Measurements from ENCODE around the gene SLF1. TPM values are rescaled to one million over a fixed set of nuclear protein-coding genes. Genes with fewer than 3 reads are reported as not detected.

The SLF1 gene
- total RNA-seq, 4 donors from 2014 or later, result 3.2 to 13.5 (median 10.9) TPM

DNA sequence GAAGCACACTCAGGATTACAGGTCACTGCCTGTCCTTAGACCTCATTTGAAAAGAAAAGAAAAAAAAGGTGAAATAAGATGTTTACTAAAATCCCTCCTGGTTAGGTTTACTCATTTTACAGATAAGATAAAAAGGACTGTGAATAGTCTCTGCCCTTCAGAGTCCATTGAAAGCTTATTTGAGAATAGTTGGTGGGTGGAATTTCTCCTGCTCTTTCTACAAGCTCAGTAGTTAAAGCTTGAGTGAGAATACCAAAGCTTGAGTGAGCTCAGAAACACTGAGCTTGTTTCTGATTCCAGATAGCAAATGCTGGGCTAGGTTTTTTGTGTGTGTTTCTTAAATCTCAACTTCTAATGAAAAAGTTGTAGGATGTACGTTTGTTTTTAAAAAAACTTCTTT lies 106.7 kb downstream of the SLF1 start:
- TF ChIP-seq EP300 (IDR thresholded peaks at IDR 0.05; ENCODE audit: low read depth) (no peak), POLR2AphosphoS5 (IDR thresholded peaks at IDR 0.05) (no peak)
- H3K27ac ChIP-seq, result no peak overlapping the region
- no peaks in the 10 kb centered on the region for H3K36me3 ChIP-seq
- no peak overlapping the region for H3K4me3 ChIP-seq
- H3K27me3 ChIP-seq, result no peaks in the 10 kb centered on the region
- no peaks in the 10 kb centered on the region for H3K9me3 ChIP-seq
- no peaks in the 10 kb centered on the region for H3K4me1 ChIP-seq
- 57 to 70% methylated on average over 1 of the region's 1 CpG for WGBS, 2 donors (ENCODE audit: low coverage in 1 of 2)
- in situ Hi-C loops (cut with MboI; ENCODE audit: low pct_ligation_motif_present in 1 of 4, low pct_unique_long_range_greater_than_20kb in 1 of 4, low sequenced_read_pairs in 3 of 4), result no loop called here
- DNase-seq, result no peak
- intact Hi-C loops (cut with DNase I; ENCODE audit: low total_unique reads), result no loop called here

DNA sequence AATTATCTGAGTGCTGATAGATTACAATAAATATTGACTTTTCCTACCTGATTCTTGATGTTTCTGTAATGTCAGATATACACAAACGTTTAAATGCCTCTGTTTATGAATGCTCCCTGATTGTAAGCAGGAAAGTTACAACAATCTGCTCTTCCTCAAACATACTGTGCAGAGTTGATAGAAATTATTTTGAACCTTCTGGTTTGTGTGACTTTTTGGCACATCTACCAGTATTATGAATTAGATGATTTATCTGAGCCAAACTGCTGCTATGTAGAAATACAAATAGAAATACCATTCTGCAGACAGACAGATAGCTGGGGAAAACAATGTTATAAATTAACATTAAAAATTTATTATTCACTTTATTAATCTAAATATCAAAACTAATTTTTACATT lies 113.0 kb downstream of the SLF1 start:
- in situ Hi-C loops (cut with MboI; ENCODE audit: low pct_ligation_motif_present in 1 of 4, low pct_unique_long_range_greater_than_20kb in 1 of 4, low sequenced_read_pairs in 3 of 4) (no loop called here), intact Hi-C loops (cut with DNase I; ENCODE audit: low total_unique reads) (no loop called here)
- WGBS, 2 donors (ENCODE audit: low coverage in 1 of 2), result 23 to 27% methylated on average over 1 of the region's 1 CpG
- no peaks in the 10 kb centered on the region for H3K27me3 ChIP-seq
- H3K4me3 ChIP-seq, result no peak overlapping the region
- TF ChIP-seq EP300 (IDR thresholded peaks at IDR 0.05; ENCODE audit: low read depth) (no peak), POLR2AphosphoS5 (IDR thresholded peaks at IDR 0.05) (no peak), POLR2A (IDR thresholded peaks at IDR 0.05) (no peak)
- TF ChIP-seq, protein P1, sequence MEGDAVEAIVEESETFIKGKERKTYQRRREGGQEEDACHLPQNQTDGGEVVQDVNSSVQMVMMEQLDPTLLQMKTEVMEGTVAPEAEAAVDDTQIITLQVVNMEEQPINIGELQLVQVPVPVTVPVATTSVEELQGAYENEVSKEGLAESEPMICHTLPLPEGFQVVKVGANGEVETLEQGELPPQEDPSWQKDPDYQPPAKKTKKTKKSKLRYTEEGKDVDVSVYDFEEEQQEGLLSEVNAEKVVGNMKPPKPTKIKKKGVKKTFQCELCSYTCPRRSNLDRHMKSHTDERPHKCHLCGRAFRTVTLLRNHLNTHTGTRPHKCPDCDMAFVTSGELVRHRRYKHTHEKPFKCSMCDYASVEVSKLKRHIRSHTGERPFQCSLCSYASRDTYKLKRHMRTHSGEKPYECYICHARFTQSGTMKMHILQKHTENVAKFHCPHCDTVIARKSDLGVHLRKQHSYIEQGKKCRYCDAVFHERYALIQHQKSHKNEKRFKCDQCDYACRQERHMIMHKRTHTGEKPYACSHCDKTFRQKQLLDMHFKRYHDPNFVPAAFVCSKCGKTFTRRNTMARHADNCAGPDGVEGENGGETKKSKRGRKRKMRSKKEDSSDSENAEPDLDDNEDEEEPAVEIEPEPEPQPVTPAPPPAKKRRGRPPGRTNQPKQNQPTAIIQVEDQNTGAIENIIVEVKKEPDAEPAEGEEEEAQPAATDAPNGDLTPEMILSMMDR (IDR thresholded peaks at IDR 0.05), result no peak
- H3K9me3 ChIP-seq, result no peaks in the 10 kb centered on the region
- H3K27ac ChIP-seq, result no peak overlapping the region
- no peak for DNase-seq
- H3K36me3 ChIP-seq, result no peaks in the 10 kb centered on the region
- no peaks in the 10 kb centered on the region for H3K4me1 ChIP-seq

DNA sequence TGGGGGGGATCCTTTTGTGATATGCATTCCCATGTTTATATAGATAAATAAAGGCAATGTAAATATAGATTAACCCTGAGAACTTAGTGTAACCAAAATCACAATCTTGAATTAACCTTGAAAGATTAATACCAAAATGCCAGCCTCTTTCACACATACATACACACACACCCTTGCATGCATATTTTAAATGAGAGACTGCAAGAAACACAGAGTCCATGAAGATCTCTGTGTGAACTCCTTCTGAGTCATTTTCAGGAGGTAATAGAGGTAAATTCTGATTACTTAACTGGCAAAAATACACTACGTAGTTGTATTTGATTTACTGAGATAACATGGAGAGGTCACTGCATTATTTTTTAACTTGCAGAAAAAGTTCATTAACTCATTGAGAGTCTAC lies 118.0 kb downstream of the SLF1 start:
- DNase-seq, result no peak
- Histone ChIP-seq H3K4me1 (no peaks in the 10 kb centered on the region), H3K27ac (no peak overlapping the region), H3K36me3 (no peaks in the 10 kb centered on the region), H3K4me3 (no peak overlapping the region), H3K9me3 (no peaks in the 10 kb centered on the region), H3K27me3 (no peaks in the 10 kb centered on the region)
- in situ Hi-C loops (cut with MboI; ENCODE audit: low pct_ligation_motif_present in 1 of 4, low pct_unique_long_range_greater_than_20kb in 1 of 4, low sequenced_read_pairs in 3 of 4), result no loop called here
- 82 to 86% methylated on average over 1 of the region's 1 CpG for WGBS, 2 donors (ENCODE audit: low coverage in 1 of 2)
- intact Hi-C loops (cut with DNase I; ENCODE audit: low total_unique reads), result no loop called here
- TF ChIP-seq POLR2A (IDR thresholded peaks at IDR 0.05) (no peak), POLR2AphosphoS5 (IDR thresholded peaks at IDR 0.05) (no peak), EP300 (IDR thresholded peaks at IDR 0.05; ENCODE audit: low read depth) (no peak)
- TF ChIP-seq, protein P1 (IDR thresholded peaks at IDR 0.05), result no peak

DNA sequence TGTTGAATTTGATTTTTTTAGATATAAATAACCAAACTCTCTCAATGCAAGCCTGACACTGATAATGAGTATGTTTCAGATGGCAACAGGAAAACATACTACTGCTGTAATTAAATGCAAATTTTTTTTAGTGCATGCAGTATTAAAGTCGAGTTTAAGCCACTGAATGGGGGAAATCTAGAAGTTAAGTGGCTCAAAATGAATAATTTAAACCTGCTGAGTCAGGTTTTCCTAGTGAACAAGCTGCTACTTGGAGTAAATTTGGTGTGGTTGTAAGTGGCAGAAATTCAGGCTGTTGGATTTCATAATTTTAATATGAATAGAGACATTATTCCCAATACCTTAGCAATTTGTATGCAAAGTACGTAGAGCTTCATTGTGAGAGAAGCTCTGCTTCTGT lies 121.8 kb downstream of the SLF1 start:
- 64 to 71% methylated on average over 2 of the region's 2 CpGs for WGBS, 2 donors (ENCODE audit: low coverage in 1 of 2)
- no peaks in the 10 kb centered on the region for H3K27me3 ChIP-seq
- no peaks in the 10 kb centered on the region for H3K4me1 ChIP-seq
- intact Hi-C loops (cut with DNase I; ENCODE audit: low total_unique reads) (no loop called here), in situ Hi-C loops (cut with MboI; ENCODE audit: low pct_ligation_motif_present in 1 of 4, low pct_unique_long_range_greater_than_20kb in 1 of 4, low sequenced_read_pairs in 3 of 4) (no loop called here)
- H3K27ac ChIP-seq, result no peak overlapping the region
- H3K36me3 ChIP-seq, result no peaks in the 10 kb centered on the region
- no peak for DNase-seq
- no peaks in the 10 kb centered on the region for H3K9me3 ChIP-seq
- no peak overlapping the region for H3K4me3 ChIP-seq
- TF ChIP-seq POLR2A (IDR thresholded peaks at IDR 0.05) (no peak), POLR2AphosphoS5 (IDR thresholded peaks at IDR 0.05) (no peak), EP300 (IDR thresholded peaks at IDR 0.05; ENCODE audit: low read depth) (no peak)
- TF ChIP-seq, protein P1 (IDR thresholded peaks at IDR 0.05), result no peak

DNA sequence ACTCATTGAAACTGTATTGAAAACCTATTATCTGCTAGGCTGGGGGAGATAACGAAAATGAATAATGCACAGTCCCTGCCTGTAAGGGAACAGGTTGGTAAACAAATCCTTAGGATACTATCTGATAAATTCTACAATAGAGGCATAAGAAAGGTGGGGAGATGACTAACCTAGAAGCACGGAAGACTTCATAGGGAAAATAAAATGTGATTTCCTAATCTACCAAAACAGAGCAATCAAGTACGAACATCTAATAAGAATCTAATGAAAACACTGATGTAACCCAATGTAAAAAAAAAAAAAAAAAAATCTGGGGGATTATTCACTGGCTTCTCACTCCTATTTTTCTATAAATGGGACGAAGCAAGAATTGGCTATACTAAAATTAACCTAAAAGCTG lies 124.4 kb downstream of the SLF1 start:
- TF ChIP-seq POLR2A (IDR thresholded peaks at IDR 0.05) (no peak), POLR2AphosphoS5 (IDR thresholded peaks at IDR 0.05) (no peak), EP300 (IDR thresholded peaks at IDR 0.05; ENCODE audit: low read depth) (no peak)
- TF ChIP-seq, protein P1 (IDR thresholded peaks at IDR 0.05), result no peak
- in situ Hi-C loops (cut with MboI; ENCODE audit: low pct_ligation_motif_present in 1 of 4, low pct_unique_long_range_greater_than_20kb in 1 of 4, low sequenced_read_pairs in 3 of 4), result no loop called here
- intact Hi-C loops (cut with DNase I; ENCODE audit: low total_unique reads), result no loop called here

More for the DNA sequence above, 124.4 kb downstream of the SLF1 start:
- no peak for DNase-seq
- Histone ChIP-seq H3K27me3 (no peaks in the 10 kb centered on the region), H3K36me3 (no peaks in the 10 kb centered on the region), H3K4me3 (no peak overlapping the region), H3K9me3 (no peaks in the 10 kb centered on the region), H3K4me1 (no peaks in the 10 kb centered on the region), H3K27ac (no peak overlapping the region)
- 82 to 94% methylated on average over 4 of the region's 4 CpGs for WGBS, 2 donors (ENCODE audit: low coverage in 1 of 2)
